PFSK-1 (cell line): ENCODE measurements around the gene VPS8.

Experiments
- POLR2AphosphoS5 ChIP-seq: IDR thresholded peaks from 2 replicates; pipeline ENCODE4 v1.6.1; 2012; ENCODE audit warnings: low read depth, mild to moderate bottlenecking, control low read depth, low read length, moderate library complexity
- TAF1 ChIP-seq: IDR thresholded peaks from 2 replicates; pipeline ENCODE4 v1.6.1; 2012; ENCODE audit warnings: low read length, control low read depth, borderline replicate concordance; ENCODE audit not compliant: insufficient read depth

GRCh38 chr3:184812662-184813042 is 686 bp downstream of the VPS8 start:
- TF ChIP-seq TAF1 (no peak), POLR2AphosphoS5 (no peak)
